Measurements from ENCODE around the gene MAEA.
"Not testable (repeated sequence)": the region's sequence is repeated elsewhere in the genome, so short reads cannot be mapped to it uniquely, and the experiment has no call there.

MAEA gene

GRCh38 chr4:1367230-1367935 is 77.7 kb downstream of the MAEA start:
- DNase-seq (ENCODE audit: low read depth) = no peak

DNA sequence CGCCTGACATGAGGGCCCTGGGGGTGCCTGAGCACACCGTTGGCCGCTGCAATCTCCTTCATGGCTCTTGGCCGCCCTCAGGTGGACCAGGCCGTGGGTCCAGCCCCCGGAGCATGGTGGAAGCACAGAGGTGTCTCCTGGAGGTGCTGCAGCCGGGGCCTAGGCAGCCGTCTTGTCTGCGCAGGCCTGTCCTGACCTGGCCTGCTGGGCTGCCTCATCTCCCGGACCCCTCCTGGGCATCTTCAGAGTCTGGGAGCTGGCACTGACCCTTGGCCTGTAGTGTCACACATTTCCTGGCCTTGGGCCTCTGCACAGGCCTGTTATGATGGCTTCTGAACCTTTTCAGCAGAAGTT is 78.2 kb downstream of the MAEA start:
- no peak for DNase-seq (ENCODE audit: low read depth)

GRCh38 chr4:1368421-1369090 is 78.9 kb downstream of the MAEA start:
- DNase-seq (ENCODE audit: low read depth) = no peak

DNA sequence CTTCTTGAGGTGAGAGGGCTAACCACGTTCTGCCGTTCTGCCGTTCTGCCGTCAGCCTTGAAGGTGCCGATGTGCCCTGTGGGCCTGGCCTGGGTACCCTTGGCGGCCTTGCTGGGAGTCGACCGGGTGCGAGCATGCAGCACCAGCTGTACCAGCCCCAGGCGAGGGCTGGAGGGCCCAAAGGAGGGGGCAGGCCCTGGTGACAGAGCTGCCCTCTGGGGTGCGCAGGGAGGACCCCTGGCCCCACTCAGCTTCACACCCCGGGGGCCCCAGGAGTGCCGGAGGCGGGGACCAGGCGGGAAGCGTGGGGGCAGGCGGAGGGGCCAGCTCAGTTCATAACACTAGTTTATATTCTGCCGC is 79.4 kb downstream of the MAEA start:
- no peak for DNase-seq (ENCODE audit: low read depth)

DNA sequence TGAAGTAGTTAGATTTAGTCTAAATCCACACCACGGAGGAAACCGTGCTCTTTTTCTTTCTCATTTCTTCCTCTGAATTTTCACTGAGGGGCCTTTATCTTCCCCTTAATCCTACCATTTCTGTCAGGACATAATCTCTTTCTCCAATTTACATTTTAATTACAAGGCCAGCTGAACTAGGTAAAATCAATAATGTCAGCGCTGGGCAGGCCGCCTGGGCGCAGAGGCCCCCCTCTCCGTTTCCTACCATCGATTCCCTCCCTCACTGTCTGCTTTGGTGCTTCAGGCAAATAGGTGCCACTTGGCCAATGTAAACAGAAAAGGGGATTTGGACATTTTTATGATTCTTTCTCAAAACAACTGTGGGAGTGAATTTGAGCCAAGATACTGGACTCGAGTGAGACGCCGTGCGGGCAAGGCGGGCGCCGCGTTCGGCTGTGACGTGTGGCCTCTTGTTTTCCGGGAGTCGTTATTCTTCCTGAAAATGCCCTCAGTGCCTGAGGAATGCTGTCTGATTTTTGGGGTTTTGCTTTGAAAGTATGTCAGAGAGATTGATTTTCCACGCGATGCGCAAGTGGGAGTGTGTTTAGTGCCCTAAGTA is 79.9 kb downstream of the MAEA start:
- no peak for DNase-seq (ENCODE audit: low read depth)

GRCh38 chr4:1370321-1371124 is 80.8 kb downstream of the MAEA start:
- DNase-seq (ENCODE audit: low read depth) = no peak

DNA sequence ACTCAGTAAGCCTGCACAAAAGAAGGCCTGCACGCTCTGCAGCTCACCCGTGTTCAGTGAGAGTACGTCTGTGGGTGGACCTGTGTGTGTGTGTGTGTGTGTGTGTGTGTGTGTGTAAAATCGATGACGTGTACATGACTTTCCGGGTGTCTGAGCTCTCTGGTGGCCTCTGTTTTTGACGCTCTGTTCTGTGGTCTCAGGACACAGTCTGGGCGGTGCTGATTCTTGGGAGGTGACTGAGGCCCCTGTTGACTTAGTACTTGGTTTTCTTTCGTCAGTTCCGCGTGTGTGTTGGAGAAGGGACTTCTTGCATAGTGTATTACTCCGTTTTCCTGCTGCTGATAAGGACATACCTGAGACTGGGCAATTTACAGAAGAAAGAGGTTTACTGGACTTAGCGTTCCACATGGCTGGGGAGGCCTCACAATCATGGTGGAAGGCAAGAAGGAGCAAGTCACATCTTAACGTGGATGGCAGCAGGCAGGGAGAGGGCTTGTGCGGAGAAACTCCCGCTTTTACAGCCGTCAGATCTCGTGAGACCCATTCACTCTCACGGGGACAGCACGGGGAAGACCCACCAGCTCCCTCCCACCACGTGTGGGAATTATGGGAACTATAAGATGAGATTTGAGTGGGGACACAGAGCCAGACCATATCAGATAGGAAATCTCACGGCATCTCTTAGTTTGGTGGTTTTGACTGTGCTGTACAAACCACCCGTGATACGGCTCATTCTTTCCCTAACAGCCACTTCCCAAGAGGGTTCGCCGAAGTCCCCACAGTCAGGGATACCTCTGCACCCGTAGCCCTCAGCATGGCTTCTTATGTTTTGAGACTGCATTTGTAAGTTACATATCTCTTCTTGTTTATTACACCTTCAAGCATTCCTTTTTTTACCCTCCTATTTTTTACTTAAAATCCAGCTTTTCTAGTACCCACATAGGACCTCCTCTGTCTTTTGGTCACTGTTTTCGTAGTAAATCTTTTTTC is 81.8 kb downstream of the MAEA start:
- no peak for DNase-seq (ENCODE audit: low read depth)

DNA sequence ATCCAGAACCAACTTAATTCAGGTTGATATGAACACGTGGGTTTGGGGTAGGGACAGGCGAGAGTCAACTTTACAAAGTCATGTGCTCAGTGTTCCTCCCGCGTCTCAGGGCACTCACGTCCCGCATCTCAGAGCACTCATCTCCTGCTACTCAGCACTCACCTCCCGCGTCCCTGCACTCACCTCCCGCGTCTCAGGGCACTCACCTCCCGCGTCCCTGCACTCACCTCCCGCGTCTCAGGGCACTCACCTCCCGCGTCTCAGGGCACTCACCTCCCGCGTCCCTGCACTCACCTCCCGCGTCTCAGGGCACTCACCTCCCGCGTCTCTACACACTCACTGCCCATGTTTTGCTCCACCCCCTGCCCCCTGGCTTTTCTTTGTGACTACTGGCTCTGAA is 82.9 kb downstream of the MAEA start:
- DNase-seq (ENCODE audit: low read depth) = not testable (repeated sequence)

- DNase-seq (ENCODE audit: low read depth) = no peak
Measured at GRCh38 chr4:1373892-1374705, 84.4 kb downstream of the MAEA start.

- DNase-seq (ENCODE audit: low read depth) = no peak
Measured at GRCh38 chr4:1374706-1375045, 85.0 kb downstream of the MAEA start.

- DNase-seq (ENCODE audit: low read depth) = no peak
Measured at GRCh38 chr4:1375051-1375721, 85.5 kb downstream of the MAEA start.

GRCh38 chr4:1375761-1376322 is 86.2 kb downstream of the MAEA start:
- DNase-seq (ENCODE audit: low read depth) = no peak

DNA sequence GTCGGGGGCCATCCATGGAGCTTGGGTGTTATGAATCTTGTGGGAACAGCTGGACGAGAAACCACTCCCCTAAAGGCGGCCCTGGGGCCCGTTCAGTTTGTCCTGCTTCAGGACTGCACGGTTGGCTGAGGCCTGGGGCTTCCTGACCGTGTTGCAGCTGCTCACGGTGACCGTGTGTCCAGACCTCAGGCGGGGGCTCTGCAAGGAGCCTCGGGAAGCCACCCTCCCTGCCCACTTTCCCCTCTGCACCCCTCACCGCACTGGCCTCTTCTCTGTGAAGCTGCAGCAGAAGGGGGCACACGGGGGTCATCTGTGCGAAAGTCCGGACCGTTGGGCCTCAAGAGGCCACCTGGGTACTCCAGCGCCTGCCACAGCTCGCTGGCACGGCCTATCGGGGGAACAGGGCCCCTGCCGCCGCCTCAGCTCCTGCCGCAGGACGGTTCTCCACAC is 86.7 kb downstream of the MAEA start:
- DNase-seq (ENCODE audit: low read depth) = no peak

- no peak for DNase-seq (ENCODE audit: low read depth)
Measured at GRCh38 chr4:1376841-1377605, 87.3 kb downstream of the MAEA start.

- no peak for DNase-seq (ENCODE audit: low read depth)
Measured at GRCh38 chr4:1377606-1378261, 88.0 kb downstream of the MAEA start.

GRCh38 chr4:1378559-1379231 is 89.0 kb downstream of the MAEA start:
- no peak for DNase-seq (ENCODE audit: low read depth)

- no peak for DNase-seq (ENCODE audit: low read depth)
Measured at GRCh38 chr4:1379351-1379781, 89.7 kb downstream of the MAEA start.

DNA sequence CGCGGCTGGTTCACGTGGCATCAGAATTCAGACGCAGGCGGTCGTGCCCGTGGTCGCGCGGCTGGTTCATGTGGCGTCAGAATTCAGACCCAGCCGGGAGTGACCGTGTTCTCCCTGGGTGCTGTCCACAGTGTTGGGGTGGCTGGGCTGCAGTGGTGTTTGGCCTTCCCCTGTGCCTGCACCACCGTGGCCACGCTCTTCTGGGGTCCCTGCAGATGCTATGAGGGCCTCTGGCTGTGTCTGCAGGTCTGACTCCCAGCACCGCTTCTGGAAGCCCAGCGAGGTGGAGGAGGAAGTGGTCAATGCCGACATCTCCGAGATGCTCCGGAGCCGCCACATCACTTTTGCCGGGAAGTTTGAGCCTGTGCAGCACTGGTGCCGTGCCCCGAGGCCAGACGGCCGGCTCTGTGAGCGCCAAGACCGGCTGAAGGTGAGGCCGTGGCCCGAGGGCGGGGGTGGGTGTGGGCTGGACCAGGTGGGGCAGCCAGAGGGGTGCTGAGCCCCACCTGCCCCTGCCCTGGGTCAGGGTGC is 90.2 kb downstream of the MAEA start:
- DNase-seq (ENCODE audit: low read depth) = no peak
